GM19395 (cell line): ENCODE data around the gene ALOX12B.
"Not testable (repeated sequence)": the region's sequence is repeated elsewhere in the genome, so short reads cannot be mapped to it uniquely, and the experiment has no call there.

Source experiments
- ATAC-seq: cut with Tn5 transposase; IDR thresholded peaks from one replicate; pipeline ENCODE4 v1.9.1; 2021; ENCODE audit warnings: mild to moderate bottlenecking, moderate library complexity; ENCODE audit not compliant: unreplicated experiment

The ALOX12B gene

DNA sequence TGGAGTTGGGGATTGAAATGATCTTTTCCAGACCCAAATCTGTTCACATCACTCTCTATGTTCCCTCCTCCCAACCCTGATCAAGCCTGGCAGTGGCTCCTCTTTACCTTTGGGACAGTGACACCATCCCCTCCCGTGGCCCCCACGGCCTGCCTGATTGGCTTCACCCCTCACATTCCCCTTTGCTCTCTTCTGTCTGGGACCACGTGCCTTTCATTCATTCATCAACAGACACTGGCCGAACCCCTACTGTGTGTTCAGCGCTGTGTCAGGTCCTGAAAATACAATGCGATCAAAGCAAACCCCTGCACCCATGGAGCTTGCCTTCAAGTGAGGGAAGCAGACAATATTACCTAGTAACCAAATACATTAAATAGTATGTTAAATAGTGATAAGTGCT lies 2.2 kb upstream of the ALOX12B start:
- no peak for ATAC-seq

GRCh38 chr17:8087952-8088230 lies 375 bp upstream of the ALOX12B start:
- ATAC-seq = no peak

- no peak for ATAC-seq
Observed at GRCh38 chr17:8084250-8084649, 3.3 kb downstream of the ALOX12B start.

- ATAC-seq = no peak
Observed at GRCh38 chr17:8082292-8082691, 5.2 kb downstream of the ALOX12B start.

DNA sequence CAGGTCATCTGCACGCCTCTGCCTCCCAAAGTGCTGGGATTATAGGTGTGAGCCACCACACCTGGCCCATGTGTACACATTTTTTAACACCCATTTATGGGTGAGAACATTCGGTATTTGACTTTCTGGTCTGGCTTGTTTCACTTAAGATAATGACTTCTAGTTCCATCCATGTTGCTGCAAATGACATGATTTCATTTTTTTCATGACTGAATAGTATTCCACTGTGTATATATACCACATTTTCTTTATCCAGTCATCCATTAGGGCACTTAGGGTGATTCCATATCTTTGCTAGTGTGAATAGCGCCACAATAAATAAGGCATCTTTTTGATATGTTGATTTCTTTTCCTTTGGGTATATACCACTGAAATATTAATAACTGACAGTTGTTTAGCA lies 5.6 kb downstream of the ALOX12B start:
- no peak for ATAC-seq

GRCh38 chr17:8080799-8081219 lies 6.7 kb downstream of the ALOX12B start:
- no peak for ATAC-seq

DNA sequence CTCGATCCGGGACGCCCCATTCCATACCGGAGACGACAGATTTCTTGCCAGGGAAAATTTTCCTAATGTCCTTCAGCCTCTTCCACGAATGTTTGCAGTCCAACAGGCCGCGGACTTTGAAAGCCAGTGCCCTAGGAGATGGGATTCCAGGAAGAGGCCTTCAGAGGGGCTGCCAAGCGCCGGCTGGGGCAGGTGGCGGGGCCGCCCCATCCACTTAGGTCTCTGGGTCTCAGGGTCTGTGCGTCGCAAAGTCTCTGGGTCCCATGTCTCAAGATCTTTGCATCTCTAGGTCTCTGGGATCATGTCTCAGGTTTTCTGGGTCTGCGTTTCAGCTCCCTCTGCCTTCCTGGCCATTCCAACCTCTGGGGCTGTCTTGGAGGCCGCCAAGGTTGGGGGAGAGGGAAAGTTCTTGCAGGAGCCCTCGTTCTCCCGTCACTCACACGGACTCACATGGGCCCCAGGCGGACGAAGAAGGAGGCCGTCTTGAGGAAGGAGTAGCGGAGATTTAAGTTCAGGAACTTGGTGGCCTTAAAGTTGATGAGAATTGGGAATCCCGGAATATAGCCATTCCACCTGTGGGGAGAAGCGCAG lies 7.2 kb downstream of the ALOX12B start:
- ATAC-seq = no peak

GRCh38 chr17:8079291-8080207 lies 8.0 kb downstream of the ALOX12B start:
- no peak for ATAC-seq

DNA sequence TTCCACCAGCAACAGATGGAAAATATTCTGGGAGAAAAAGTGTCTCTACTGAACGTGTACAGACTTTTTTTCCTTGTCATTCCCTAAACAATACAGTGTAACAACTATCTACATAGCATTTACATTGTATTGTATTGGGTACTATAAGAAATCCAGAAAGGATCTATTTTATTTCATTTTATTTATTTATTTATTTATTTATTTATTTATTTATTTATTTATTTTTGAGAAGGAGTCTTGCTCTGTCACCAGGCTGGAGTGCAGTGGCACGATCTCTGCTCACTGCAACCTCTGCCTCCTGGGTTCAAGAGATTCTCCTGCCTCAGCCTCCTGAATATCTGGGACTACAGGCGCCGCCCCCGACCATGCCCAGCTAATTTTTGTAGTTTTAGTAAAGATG lies 9.6 kb downstream of the ALOX12B start:
- not testable (repeated sequence) for ATAC-seq

GRCh38 chr17:8076502-8077266 lies 10.8 kb downstream of the ALOX12B start:
- ATAC-seq = no peak

GRCh38 chr17:8075574-8076342 lies 11.8 kb downstream of the ALOX12B start:
- no peak for ATAC-seq

- no peak for ATAC-seq
Observed at GRCh38 chr17:8075081-8075480, 12.4 kb downstream of the ALOX12B start.

GRCh38 chr17:8074554-8074953 lies 13.0 kb downstream of the ALOX12B start:
- no peak for ATAC-seq

GRCh38 chr17:8073627-8074484 lies 13.7 kb downstream of the ALOX12B start:
- ATAC-seq = no peak

GRCh38 chr17:8072729-8073461 lies 14.6 kb downstream of the ALOX12B start:
- ATAC-seq = no peak

DNA sequence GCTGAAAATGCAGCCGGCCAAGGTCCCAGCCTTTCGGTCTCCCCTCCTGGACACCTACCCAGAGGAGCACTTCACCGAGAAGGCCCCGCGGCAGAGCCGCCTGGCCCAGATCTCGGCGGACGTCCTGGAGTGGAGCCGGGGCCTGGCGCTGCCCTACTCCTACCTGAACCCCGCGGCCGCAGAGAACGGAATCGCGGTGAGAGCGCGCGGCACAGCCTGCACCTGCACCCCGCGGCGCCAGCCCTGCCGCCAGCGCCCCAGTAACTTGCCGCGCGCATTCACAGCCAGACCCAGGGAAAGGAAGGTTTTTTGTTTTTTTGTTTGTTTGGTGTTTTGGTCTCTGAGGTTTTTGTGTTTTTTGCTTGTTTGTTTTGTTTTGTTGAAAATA lies 15.2 kb downstream of the ALOX12B start:
- no peak for ATAC-seq

GRCh38 chr17:8071496-8071895 lies 16.0 kb downstream of the ALOX12B start:
- ATAC-seq = no peak

- no peak for ATAC-seq
Observed at GRCh38 chr17:8069587-8069860, 18.0 kb downstream of the ALOX12B start.

- no peak for ATAC-seq
Observed at GRCh38 chr17:8068736-8069586, 18.6 kb downstream of the ALOX12B start.
